A204.1 (cell line): ENCODE measurements around the gene FOXI2.
A peak's percentile ranks its signal among the peaks of the same experiment; 100 is the strongest.

Experiments used
- FAIRE-seq: peaks from 2 replicates; lab custom pipeline; 2012; peaks lifted over from hg19 to GRCh38; lab: Jason Lieb, UNC

FOXI2 gene

DNA sequence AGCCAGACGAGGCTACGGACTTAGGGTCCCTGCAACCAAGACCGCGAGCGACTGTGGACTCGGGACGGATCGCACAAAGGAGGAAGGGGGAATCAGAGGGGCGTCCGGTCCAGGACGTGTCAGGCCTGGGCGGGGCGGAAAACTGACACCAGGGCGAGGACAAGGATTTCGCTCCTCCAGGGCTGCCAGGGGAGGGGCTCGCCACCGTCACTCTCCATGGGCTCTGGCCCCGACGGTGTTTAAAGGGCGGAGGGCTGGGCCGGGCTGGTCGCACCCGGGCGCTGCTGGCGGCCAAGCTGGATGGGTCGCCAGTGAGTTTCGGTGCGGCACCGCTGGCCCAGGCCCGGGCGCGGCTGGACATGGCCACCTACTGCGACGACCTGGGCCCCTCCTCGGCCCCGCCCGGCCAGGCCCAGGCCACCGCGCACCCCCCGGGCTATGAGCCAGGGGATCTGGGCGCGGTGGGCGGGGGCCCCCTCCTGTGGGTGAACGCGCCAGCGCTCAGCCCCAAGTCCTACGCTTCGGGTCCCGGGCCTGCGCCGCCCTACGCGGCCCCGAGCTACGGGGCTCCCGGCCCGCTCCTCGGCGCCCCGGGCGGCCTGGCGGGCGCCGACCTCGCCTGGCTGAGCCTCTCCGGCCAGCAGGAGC is at the start of gene FOXI2:
Gene FOXI2, plus strand, starts transcription at position 271 of the 648 bp plus-strand sequence. Its CDS starts 89 bp downstream, at position 360.
- FAIRE-seq = no peak

DNA sequence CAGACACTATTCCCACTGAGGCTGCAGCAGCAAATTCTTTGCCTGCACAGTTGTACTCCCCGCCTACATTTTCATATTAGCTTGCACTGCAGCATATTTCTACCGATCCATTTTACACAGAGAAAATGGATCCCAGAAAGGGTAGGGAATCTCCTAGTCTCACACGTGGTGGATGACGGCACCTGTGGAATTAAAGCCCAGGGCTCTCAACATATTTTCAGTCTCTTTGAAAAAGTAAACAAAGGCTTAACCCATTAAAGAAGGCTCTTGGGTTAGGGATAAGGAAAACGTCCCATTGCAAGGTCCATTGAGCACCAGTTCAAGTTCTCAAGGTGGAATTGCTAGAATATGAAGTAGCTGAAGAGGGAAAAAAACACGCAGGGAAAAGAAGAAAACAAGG is 49.4 kb upstream of the FOXI2 start:
- FAIRE-seq = no peak

DNA sequence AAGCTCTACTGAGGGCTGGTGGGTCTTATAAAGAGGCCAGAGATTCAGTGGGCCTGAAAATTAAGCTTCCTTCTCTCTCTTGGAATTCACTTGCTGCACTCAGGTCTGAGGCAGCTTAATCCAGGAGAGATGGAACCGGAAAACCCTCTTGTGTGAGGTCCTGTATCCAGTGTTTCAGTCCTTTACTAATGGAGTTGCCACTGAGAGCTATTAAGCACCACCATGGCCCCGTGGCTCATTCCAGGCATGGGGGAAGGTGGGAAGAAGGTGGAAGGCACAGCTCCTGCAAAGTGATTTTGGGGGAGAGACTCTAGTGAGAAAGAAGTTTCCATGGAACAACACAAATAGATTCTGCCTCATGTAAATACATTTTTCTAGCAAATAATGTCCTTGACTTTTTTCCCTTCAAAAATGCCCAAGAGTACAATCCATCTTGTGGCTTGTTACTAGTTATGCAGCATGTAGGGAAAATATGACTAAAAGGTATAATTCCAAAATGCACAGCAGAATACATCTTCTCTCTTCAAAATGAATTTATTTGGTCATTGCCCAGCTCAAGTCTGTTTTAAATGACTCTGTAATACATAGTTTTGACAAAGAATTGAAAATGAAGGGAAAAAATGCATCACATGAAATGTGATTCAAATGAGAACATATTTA is 46.7 kb upstream of the FOXI2 start:
- FAIRE-seq = no peak

DNA sequence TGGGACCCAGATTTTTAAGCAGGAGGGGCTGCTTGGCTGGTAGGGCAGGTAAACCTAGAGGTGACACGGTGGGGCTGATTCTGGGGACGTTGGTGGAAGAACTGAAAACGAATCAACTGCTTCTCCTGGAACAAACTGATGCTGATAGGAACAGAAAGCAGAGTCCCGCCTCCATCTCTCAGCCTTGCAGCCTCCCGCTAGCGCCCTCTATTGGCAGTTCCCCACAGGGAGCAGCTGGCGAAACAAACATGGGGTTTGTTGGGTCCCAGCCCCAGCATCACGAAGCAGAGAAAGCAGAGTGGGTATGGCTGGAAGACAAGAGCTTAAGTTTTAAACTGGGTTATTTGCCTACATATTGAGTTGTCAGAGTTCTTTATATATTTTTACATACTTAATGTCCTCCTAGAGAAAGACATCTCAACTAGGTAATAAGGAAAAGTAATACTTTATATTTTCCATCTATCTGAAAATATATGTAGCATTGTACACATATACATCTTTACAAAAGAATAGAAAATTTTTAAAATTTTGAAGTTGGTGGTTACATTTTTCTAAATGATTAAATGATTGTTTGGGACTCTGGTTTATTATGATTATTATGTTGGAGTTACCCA is 42.3 kb upstream of the FOXI2 start:
- peak; percentile 32 for FAIRE-seq

DNA sequence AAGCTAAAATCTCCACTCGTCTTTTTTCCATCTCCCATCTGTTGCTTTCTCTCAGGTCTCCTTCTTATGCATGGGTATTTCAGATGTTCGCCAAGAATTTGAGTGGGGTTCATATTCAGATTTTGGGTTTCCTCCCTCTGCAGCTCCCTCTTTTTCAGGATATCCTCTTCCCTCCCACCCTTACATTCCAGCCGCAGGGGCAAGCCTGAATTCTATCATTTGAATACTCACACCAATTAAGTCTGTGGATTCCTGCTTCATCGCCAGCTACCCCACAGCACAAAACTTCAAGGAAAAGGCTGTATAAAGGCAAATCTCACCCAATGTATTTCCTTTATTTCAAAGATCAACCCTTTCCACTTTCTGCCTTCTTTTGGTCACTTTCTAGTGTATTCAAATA is 41.6 kb upstream of the FOXI2 start:
- no peak for FAIRE-seq

DNA sequence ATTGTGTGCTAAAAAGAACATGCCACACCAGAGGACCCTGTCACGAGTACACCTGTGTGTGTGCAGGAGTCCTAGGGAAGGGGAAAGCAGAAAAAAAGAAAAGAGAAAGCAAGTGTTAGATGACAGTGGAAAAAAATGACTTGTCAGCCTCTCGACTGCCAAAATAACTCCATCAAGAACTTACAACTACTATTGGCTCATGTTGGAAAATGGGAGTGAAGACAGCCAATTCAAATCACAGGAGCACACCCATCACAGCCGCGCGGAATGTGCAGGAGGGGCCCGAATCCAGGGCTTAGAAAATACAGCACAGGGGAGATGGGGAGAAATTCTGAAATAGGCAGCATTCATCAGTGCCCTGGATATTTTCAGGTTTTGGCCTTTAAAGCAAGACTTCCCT is 38.1 kb upstream of the FOXI2 start:
- no peak for FAIRE-seq

DNA sequence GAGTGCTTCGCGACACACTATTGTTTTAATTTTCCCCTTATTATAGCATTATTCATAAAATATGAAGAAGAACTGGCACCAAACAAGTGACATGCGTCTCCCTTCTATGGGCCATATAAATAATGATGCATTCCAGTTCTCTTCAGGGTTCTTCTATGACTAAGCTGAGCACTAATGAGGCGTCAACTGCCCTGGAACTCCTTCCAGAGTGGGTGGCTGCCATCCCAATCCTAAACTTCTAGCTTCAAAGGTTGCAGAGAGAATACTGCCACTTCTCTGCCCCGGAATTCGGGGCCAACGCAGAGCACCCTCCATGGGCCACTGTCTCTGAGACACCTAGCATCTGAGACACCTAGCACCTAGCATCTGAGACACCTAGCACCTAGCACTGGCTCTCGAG is 37.7 kb upstream of the FOXI2 start:
- no peak for FAIRE-seq

DNA sequence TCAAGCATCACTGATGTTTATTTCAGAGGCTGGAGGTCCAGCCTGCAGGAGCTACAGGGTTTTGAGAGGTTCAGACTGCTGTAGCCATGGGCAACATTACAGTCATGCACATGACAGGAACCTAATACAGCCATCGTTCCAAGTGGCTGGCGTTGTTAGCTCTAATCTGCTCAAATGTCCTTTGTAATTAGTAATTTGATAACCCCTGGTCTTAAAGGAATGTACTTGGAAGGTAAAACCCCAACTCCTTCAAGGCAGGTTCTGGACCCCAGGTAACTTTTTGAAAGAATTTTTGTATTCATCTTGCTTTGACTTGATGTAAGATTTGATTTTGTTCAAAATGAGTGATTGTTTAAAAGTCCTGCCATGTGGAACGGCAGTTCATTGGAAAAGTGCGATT is 34.7 kb upstream of the FOXI2 start:
- FAIRE-seq = no peak

DNA sequence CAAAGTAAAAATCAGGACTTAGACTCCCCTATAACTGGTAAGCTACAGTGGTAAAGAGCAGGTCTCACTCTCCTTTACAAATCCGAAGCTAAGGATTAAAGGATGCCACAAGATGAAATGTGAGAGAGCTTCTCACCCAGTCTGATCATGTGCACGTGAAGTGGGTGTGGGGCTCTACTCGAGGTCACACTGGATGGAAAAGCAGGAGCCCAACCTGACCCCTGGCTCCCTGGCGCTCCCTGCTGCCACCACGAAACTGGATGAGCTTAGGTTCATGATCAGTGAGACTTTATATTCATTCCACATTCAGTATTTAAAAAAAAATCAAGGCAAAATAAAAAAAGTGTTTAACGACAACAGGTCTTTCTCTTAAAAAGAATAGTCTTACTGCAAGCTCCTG is 21.7 kb upstream of the FOXI2 start:
- FAIRE-seq = no peak

DNA sequence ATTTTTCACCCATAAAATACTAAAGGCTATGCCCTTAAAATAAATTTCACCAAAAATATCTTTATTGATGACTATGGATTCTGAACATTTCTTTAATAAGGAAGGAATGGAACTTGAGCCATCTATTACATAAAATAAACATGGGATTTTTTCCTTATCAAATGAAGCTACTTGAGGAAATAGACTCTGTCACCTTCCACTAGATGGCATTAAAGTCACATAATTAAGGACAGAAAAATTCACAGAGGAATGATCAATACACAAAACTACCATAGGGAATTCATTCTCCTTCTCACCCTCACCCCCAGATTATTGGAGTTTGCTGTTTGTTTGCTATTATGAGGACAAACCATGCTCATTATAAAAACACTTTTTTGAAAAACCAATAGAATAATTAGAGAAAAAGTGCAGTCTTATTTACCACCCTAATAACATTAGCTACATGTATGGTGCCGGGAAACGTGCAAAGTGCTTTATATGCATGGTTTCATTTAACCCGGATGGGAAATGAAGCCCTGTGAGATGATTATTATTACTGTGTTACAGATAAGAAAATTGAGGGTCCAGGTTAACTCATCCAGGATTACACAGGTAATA is 21.1 kb upstream of the FOXI2 start:
- peak; percentile 88 for FAIRE-seq

DNA sequence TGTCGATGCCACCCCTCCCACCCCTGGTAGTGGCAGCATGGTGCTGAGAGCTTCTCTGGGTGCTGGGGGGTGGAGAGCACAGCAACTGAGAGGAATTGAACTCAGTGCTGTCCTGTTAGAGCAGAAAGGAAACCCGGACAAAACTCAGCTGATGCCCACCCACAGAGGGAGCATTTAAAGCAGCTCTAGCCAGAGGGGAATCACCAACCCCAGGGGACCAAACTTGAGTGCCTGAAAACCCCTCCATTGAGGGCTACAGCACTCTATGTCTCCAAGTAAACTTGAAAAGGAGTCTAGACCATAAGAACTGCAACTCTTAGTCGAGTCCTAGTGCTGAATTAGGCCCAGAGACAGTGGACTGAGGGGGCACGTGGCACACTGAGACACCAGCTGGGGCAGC is 16.8 kb upstream of the FOXI2 start:
- FAIRE-seq = no peak

DNA sequence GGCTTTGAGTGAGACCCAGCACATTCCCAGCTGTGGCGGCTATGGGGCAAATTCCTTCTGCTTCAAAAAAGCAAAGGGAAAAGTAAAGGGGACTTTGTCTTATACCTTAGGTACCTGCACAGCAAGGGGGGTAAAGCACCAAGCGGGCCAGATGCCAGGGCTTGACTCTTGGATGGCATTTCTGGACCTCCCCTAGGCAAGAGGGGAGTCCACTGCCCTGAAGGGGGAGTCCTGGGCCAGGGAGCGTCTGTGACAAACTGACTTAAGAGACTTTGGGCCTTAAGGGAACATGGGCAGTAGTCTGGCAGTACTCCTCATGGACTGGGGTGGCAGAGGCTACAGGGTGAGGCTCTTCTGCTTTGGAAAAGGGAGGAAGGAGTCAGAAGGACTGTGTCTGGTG is 16.1 kb upstream of the FOXI2 start:
- no peak for FAIRE-seq

DNA sequence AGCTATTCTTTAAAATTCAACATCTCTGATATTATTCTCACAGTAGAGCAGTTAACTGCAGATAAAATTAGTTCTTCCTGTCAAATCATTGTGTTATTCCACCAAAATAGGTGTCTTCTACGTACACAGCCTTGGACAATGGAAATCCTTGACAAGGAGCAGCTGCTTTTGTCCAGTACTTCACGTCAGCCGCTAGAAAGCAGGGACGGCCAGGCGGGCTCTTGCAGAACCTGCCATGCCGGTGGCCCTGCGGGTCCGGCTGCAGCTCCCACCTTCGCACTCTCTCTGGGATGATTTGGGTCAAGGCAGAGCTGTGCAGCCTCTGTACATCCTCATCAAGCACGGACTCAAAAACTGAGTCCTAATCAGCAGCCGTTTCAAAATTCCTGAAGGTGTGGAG is 2.2 kb upstream of the FOXI2 start:
- FAIRE-seq = no peak

DNA sequence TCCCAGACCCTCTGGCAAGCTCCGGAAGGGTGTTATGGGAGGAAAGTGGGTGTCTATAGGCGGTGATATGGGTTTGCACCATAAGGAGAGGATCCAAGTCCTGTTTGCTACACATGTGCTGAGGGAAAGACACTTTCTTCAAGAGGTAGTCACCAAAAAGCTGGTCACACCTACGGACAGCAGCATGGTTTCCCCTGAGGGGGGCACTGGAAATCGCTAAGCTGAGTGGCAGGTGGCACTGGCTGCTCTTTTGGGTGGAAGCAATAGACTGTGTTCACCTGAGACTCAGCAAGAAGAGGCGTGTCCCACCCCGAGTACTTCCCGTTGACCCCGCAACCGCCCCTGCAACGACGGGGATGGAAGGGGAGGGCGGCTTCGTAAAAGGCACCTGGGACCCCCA is 1.8 kb upstream of the FOXI2 start:
- no peak for FAIRE-seq

DNA sequence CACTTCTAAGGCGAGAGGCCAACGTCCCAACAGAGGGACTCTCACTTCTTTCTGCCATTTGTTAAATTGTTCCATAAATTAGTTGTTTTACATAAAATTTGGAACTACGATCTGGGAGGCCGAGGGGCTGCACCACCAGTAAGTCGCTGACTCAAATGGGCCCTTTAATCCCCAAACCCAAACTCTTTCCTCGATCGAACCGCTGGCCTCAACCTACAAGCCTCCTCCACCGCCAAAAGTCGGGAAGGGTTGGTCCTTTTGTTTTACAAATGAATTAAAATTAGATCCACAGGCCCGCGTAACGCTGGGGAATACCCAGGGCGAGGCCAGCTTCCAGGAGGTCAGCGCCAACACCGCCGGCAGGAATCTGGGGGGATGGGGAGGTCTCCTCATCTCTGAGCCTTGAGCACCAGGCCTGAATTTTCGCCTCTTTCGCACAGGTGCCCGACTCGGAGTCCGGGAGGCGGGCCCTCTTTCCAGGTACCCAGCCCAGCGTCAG is 1.2 kb upstream of the FOXI2 start:
- FAIRE-seq = no peak

DNA sequence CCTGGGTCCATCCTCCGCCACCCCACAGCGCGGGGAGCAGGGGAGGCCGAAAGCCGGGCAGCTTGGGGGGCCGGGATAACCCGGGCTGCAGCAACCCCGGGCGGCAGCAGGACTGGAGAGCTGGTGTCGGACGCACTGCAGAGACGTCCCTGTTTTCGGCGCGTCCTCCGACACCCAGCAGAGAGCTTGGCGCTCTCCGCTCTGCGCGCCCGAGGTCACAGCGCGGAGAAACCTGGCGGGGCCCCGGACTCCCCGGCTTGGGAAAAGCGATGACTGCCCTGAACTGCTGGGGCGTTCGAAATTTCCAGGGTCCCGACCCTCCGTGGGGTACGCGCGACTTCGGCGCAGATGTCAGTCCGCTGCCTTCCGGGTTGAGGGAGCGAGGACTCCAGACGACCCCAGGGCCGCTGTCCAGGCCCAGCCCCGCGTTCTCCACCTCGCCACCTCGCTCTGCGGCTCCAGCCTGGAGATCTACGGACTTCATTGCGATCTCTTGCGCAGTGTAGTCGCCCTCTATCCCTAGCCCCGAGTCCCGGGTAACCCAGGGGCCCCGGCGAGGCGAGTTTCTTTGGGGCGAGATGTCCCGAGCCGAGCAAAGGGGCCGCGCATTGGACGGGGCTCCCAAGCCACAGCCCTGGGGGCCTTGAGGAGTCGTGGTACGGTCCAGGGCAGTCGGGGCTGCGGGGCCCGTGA is 617 bp upstream of the FOXI2 start:
- FAIRE-seq = no peak

DNA sequence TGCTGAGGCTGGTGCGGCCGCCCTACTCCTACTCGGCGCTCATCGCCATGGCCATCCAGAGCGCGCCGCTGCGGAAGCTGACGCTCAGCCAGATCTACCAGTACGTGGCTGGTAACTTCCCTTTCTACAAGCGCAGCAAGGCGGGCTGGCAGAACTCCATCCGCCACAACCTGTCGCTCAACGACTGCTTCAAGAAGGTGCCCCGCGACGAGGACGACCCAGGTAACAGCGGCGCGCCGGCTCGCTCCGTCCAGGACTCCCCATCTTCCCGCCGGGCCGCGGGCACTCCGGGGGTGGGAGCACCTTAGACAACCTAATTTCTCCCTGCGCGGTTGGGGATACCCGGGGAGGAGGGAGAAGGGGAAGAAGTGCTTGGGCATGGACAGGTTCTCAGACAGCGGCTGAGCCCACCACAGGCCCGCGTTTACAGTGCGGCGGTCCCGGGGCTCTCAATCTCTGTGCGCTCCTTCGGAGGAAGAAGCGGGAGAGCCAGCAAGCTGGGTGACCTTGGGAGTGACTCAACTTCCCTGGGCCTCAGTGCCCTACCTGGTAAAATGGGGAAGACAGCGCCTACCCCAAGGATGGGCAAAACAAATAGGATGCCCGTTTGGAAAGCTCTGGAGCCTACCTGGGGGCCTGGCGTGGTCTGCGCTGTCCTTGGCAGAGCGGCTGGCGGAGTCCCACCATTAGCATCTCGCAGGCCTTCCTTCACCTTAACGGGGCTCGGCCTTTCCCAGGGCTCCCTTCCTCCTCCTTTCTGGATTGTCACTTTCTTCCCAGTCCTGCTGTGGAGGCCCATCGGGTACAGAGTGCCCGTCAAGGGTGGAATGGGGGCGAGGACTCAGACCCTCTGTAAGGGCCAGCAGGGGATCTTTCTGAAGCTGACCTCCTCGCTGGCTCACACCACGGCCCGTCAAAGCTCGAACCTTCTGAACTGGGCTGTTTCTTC is 852 bp downstream of the FOXI2 start:
- no peak for FAIRE-seq

DNA sequence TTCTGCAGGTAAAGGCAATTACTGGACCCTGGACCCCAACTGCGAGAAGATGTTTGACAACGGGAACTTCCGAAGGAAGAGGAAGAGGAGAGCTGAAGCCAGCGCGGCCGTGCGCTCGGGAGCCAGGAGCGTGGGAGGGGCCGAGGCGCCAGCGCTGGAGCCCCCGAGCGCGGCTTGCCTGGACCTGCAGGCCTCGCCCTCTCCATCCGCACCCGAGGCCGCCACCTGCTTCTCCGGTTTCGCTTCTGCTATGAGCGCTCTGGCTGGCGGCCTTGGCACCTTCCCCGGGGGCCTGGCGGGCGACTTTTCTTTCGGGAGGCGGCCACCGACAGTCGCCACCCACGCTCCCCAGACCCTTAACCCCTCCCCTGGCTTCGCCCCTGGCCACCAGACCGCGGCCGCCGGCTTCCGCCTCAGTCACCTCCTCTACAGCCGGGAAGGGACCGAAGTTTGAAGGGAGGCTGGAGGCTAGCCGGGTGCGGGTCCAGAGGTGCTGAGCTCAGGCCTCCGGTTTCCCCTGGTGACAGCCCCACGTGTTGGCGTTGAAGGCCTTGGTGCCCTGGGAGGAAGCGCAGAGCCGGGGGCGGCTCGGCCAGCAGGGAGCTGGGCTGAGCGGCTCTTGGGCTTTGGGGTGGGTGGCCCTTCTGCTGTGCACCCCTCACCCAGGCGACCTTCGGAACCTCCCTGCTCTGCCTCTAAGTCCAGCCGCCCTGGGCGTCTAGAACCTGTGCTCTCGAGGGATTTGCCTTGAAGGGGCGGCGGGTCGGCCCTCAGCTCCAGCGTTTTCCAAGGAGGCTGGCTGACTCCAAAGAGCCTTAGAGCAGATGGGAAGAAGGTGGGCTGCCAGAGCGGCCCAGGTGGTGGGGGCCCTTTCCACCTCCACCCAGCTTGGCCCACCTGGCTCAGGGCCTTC is 1.8 kb downstream of the FOXI2 start:
- no peak for FAIRE-seq

DNA sequence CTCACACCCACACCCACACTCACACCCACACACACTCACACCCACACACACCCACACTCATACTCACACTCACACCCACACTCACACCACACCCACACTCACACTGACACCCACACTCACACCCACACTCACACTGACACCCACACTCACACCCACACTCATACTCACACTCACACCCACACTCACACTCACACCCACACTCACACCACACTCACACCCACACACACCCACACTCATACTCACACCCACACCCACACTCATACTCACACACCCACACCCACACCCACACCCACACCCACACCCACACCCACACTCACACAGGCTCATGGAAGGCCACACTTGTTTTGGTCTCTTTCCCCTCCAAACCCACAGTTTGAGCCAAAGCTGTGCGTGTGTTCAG is 2.9 kb downstream of the FOXI2 start:
- FAIRE-seq = no peak

DNA sequence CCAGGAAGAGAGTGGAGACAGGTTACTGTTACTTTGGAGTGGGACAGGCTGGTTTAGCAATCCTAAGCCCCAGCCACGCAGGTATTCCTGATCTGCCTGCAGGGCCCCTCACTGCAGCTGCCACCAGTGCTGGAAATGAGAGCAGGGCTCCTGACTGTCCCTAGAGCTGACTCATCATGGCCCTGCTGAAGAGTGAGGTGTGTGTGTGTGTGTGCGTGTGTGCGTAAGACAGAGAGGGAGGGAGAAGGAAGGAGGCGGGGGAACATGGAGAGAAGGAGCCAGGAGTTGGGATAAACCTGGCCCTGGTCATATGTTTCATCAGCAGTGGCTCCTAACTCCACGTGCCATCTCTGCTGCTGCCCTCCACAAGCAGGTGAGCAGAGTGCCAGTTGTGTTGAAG is 3.6 kb downstream of the FOXI2 start:
- FAIRE-seq = no peak
